ENCODE results near the gene CCL13. TPM values are rescaled to one million over a fixed set of nuclear protein-coding genes. Genes with fewer than 3 reads are reported as not detected.

CCL13 gene
- total and polyA plus RNA-seq, 2 experiments from 2014 or later: not detected

- H3K4me3 ChIP-seq: no peak overlapping the region
- H3K27ac ChIP-seq: no peak overlapping the region
- H3K9me3 ChIP-seq (ENCODE audit: low read depth): no peaks in the 10 kb centered on the region
- H2AFZ ChIP-seq: no peak overlapping the region
- DNase-seq (ENCODE audit: low spot score): no peak
- no peaks in the 10 kb centered on the region for H4K20me1 ChIP-seq (ENCODE audit: insufficient read depth, poor library complexity, severe bottlenecking)
- no peaks in the 10 kb centered on the region for H3K79me2 ChIP-seq
- H3K4me1 ChIP-seq (ENCODE audit: insufficient read depth): no peaks in the 10 kb centered on the region
- TF ChIP-seq EZH2 (IDR thresholded peaks at IDR 0.05; ENCODE audit: borderline replicate concordance): no peak
- no peak for TF ChIP-seq EZH2phosphoT487 (IDR thresholded peaks at IDR 0.05; ENCODE audit: low read depth, severe bottlenecking, unreplicated experiment)
- TF ChIP-seq CTCF (IDR thresholded peaks at IDR 0.05; ENCODE audit: poor library complexity): no peak
- 81% methylated on average over 6 of the region's 6 CpGs for WGBS (ENCODE audit: low lambda C conversion rate, missing lambda C conversion rate)
- peaks cover 4% of the 10 kb centered on the region for H3K27me3 ChIP-seq
- H3K9me2 ChIP-seq (replicated peaks; ENCODE audit: insufficient read depth): no peaks in the 10 kb centered on the region
- no peaks in the 10 kb centered on the region for H3K36me3 ChIP-seq (replicated peaks; ENCODE audit: insufficient read depth, low read depth)
- H3K4me2 ChIP-seq: no peak overlapping the region
Measured at GRCh38 chr17:34389126-34389750, 33.0 kb downstream of the CCL13 start.

- no peaks in the 10 kb centered on the region for H3K36me3 ChIP-seq (replicated peaks; ENCODE audit: insufficient read depth, low read depth)
- 97% methylated on average over 4 of the region's 4 CpGs for WGBS (ENCODE audit: low lambda C conversion rate, missing lambda C conversion rate)
- H3K4me2 ChIP-seq: no peak overlapping the region
- H3K79me2 ChIP-seq: no peaks in the 10 kb centered on the region
- peaks cover under 1% of the 10 kb centered on the region for H3K27me3 ChIP-seq
- H3K27ac ChIP-seq: no peak overlapping the region
- TF ChIP-seq CTCF (IDR thresholded peaks at IDR 0.05; ENCODE audit: poor library complexity): no peak
- no peak for TF ChIP-seq EZH2 (IDR thresholded peaks at IDR 0.05; ENCODE audit: borderline replicate concordance)
- TF ChIP-seq EZH2phosphoT487 (IDR thresholded peaks at IDR 0.05; ENCODE audit: low read depth, severe bottlenecking, unreplicated experiment): no peak
- DNase-seq (ENCODE audit: low spot score): no peak
- no peaks in the 10 kb centered on the region for H3K4me1 ChIP-seq (ENCODE audit: insufficient read depth)
- H3K9me3 ChIP-seq (ENCODE audit: low read depth): no peaks in the 10 kb centered on the region
- no peaks in the 10 kb centered on the region for H3K9me2 ChIP-seq (replicated peaks; ENCODE audit: insufficient read depth)
- H3K4me3 ChIP-seq: no peak overlapping the region
- no peaks in the 10 kb centered on the region for H4K20me1 ChIP-seq (ENCODE audit: insufficient read depth, poor library complexity, severe bottlenecking)
- H2AFZ ChIP-seq: no peak overlapping the region
Measured at GRCh38 chr17:34390649-34391048, 34.4 kb downstream of the CCL13 start.

GRCh38 chr17:34391241-34391640 lies 35.0 kb downstream of the CCL13 start:
- H3K27me3 ChIP-seq: no peaks in the 10 kb centered on the region
- H3K4me2 ChIP-seq: no peak overlapping the region
- TF ChIP-seq CTCF (IDR thresholded peaks at IDR 0.05; ENCODE audit: poor library complexity) (no peak), EZH2phosphoT487 (IDR thresholded peaks at IDR 0.05; ENCODE audit: low read depth, severe bottlenecking, unreplicated experiment) (no peak), EZH2 (IDR thresholded peaks at IDR 0.05; ENCODE audit: borderline replicate concordance) (no peak)
- H3K9me2 ChIP-seq (replicated peaks; ENCODE audit: insufficient read depth): no peaks in the 10 kb centered on the region
- WGBS (ENCODE audit: low lambda C conversion rate, missing lambda C conversion rate): 51% methylated on average over 2 of the region's 2 CpGs
- no peaks in the 10 kb centered on the region for H3K79me2 ChIP-seq
- H3K4me3 ChIP-seq: no peak overlapping the region
- no peaks in the 10 kb centered on the region for H4K20me1 ChIP-seq (ENCODE audit: insufficient read depth, poor library complexity, severe bottlenecking)
- no peaks in the 10 kb centered on the region for H3K4me1 ChIP-seq (ENCODE audit: insufficient read depth)
- no peak overlapping the region for H2AFZ ChIP-seq
- no peak for DNase-seq (ENCODE audit: low spot score)
- no peak overlapping the region for H3K27ac ChIP-seq
- H3K9me3 ChIP-seq (ENCODE audit: low read depth): no peaks in the 10 kb centered on the region
- no peaks in the 10 kb centered on the region for H3K36me3 ChIP-seq (replicated peaks; ENCODE audit: insufficient read depth, low read depth)

Measured in hepatocyte (in vitro differentiated cells).